ENCODE data around the gene ASNS. TPM values are rescaled to one million over a fixed set of nuclear protein-coding genes. Genes with fewer than 3 reads are reported as not detected.

The ASNS gene
- total RNA-seq, 1 donor from 2014 or later = 7.5 TPM

DNA sequence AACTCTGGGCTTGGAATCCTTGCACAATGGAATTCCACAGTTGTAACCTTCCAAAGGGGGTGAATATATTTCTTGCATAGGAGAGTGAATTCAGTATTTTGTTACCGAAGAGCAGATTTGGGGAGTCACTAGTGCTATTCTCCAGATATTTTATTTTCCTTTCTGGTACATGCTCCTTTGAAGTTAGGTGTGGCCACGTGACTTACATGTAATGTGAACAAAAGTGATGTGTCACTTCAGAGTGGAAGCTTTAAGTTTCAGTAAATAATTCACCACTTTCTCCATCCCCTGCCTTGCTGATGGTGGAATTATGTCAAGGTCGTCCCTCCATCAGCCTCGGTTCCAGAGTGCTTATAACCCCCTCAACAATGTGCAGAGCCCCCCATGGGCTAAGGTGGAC is 25.3 kb downstream of the ASNS start:
- no peak for DNase-seq
- no peak for ATAC-seq
- intact Hi-C loops (cut with micrococcal nuclease) = no loop called here

DNA sequence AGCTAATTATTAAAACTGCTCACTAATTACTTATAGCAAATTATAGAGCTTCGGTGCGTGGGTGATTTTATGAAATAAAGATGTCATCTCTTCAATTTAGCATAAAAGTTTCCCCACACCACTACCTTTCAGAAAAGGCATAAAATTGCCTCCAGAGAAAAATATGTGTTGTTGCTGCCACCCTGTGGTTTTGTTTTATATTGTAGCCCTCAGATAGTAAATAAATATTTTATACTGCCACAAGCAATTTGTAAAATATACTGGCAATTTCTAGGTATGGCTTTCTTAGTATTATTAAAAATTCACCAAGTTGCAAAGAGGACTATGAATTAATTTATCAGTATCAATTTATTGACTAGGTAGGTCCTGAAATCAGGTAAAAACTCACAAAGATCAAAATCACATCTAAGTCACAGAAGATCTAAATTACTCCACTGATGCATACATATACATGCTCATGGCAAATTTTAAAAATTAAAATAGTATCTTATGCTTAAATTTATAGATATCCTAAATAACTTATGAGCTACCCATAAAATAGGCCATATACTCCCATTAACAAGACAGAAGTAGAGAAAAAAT is 26.5 kb downstream of the ASNS start:
- no peak for ATAC-seq
- intact Hi-C loops (cut with micrococcal nuclease) = no loop called here
- DNase-seq = no peak

DNA sequence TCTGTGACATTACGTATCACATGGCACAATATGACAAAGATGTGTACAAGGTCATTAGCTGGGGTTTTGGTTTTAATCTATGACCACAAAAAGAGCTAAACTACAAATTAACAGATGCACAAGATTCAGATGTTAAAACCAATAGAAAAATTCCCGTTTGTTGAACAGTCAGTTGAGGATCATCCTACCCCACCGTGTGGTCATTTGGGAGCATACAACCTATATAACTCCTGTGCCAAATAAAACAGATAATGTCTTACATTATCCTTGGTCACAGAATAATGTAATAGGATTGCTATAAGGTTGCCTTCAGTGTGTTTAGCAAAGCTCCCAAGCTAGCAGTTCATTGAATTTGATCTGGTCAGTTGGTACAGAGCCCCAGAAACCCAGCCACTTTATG is 28.2 kb downstream of the ASNS start:
- DNase-seq (no peak), ATAC-seq (no peak)
- intact Hi-C loops (cut with micrococcal nuclease) = no loop called here

DNA sequence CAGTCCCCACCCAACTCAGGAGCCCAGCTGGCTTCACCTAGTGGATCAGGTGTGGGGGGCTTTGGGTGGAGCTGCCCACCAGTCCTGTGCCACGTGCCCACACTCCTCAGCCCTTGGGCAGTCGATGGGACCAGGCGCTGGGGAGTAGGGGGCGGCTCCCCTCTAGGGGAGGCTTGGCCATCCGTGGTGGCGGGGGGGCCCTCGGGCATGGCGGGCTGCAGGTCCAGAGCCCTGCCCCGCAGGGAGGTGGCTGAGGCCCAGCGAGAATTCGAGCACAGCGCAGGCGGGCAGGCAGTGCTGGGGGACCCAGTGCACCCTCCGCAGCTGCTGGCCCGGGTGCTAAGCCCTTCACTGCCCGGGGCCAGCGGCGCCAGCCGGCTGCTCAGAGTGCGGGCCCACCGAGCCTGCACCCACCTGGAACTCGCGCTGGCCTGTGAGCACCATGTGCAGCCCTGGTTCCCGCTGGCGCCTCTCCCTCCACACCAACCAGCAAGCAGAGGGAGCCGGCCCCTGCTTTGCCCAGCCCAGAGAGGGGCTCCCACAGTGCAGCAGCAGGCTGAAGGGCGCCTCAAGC is 29.3 kb downstream of the ASNS start:
- DNase-seq = no peak
- intact Hi-C loops (cut with micrococcal nuclease) = no loop called here
- no peak for ATAC-seq

DNA sequence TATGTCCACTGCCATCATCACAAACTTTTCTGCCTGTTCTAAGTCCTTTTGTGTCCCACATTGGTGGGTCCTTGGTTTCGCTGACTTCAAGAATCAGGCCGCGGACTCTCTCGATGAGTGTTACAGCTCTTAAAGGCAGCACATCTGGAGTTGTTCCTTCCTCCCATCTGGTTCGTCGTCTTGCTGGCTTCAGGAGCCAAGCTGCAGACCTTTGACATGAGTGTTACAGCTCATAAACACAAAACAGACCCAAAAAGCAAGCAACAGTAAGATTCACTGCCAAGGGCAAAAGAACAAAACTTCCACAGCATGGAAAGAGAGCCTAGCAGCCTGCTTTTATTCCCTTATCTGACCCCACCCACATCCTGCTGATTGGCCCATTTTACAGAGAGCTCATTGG is 30.2 kb downstream of the ASNS start:
- intact Hi-C loops (cut with micrococcal nuclease) = no loop called here
- ATAC-seq = no peak
- no peak for DNase-seq

DNA sequence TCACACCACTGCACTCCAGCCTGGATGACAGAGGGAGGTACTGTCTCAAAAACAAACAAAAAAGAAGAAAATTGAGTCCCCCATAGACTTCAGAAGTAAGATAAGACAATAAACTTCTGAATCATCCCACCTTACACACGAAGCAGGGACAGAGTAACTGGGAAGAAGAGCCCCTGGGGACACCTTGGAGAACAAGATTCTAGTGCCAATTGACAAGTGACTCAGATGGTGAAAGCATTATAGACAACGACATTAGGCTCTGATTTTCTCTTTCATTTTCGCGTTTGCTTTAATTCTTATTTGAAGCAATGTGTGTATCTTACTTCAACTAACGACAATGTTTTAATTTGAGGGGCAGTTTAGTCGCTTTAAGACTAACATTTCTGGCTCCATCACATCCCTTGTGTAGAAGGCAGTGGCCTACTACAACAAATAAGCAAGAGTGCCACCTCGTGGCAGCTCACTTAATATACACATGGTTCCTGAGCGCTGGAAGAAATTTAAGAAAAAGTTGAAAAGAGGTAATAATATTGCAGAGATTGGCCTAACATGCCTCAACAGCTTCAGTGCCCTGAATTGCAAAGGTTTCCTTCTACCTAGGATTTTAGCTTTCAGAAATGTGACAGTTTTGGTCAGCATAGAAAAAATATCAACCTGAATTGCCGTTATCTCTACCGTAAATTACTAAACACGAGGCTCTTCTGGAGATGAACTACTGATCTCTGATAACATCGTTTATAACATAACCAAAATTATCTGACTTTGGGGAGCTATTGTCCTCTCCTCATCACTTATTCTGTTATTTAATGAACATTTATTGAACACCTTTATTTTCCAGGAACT is 36.7 kb downstream of the ASNS start:
- intact Hi-C loops (cut with micrococcal nuclease) = no loop called here
- peak; percentile 68 for DNase-seq
- ATAC-seq = peak; percentile 59

DNA sequence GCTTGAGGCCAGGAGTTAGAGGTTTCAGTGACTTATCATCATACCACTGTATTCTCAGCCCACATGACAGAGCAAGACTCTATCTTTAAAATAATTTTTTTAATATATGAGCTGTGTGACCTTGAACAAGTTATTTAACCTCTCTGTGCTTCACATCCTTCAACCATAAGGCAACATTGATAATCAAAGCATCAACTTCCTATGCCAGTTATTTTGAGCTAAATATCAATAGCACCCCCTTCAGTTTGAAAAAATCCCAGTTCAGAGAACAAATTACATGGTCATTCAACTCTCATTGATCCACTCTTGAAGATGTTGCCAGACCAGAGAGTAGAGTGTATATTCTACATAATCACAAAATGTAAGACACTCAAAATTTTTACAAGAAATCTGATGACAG is 53.0 kb downstream of the ASNS start:
- ATAC-seq = no peak
- no peak for DNase-seq
- intact Hi-C loops (cut with micrococcal nuclease) = no loop called here

DNA sequence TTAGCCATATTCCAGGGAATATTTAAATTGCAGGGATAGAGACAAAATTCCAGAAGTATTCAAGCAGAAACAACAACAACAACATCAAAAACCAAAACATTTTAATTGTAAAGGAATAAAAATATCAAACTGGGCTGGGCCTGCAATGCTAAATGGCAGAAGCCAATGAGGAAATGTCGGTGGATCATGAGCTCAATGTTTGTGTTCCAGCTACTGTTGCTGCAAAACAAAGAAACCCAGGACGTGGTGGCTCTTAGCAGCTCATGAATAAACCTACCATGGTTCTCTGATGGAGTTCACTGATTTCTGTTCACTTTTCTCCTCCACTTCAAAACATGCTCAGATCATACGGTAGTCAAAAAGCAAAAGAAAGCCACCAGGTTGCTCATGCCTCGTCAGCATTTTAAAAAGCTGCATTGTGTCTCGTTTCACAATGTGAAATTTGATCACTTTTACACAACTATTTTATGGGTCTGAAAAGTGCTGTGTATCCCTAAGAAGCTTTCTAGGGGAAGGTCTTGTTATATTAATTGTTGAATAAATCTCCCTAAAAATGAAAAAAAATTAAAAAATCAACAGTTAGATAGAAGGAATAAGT is 54.0 kb downstream of the ASNS start:
- ATAC-seq = no peak
- intact Hi-C loops (cut with micrococcal nuclease) = no loop called here
- DNase-seq = no peak

Other genes starting within 250 kb of the ASNS start
- not detected for gene TAC1, start 140.3 kb downstream of the ASNS start, total RNA-seq
- not detected for gene OCM2, start 117.8 kb upstream of the ASNS start, total RNA-seq
- 24.7 TPM for gene LMTK2, start 234.5 kb upstream of the ASNS start, total RNA-seq